Suprapubic skin (tissue), 4 donors: ENCODE results near the gene VEGFC.

Source experiments
- CTCF ChIP-seq, 2 donors: fragments of 200-600 bp in 1 of 2; fragments of 450-650 bp in 1 of 2; sonication (generic) in 1 of 2; IDR thresholded peaks; one replicate each; pipeline ENCODE4 v1.5.1; 2016 to 2019; ENCODE audit warnings: antibody characterized with exemption in 2 of 2, mild to moderate bottlenecking in 1 of 2, moderate library complexity in 1 of 2
- POLR2A ChIP-seq, 2 donors: fragments of 450-650 bp; IDR thresholded peaks; one replicate each; pipeline ENCODE4 v1.6.1; 2017; ENCODE audit warnings: antibody characterized with exemption in 2 of 2, mild to moderate bottlenecking in 2 of 2, moderate library complexity in 2 of 2
- POLR2AphosphoS5 ChIP-seq, 3 donors: sonication (generic); formaldehyde crosslinking; IDR thresholded peaks; one replicate each; pipeline ENCODE4 v1.6.1; 2017; ENCODE audit warnings: antibody characterized with exemption in 3 of 3

GRCh38 chr4:176781739-176782100 lies 11.0 kb downstream of the VEGFC start:
- TF ChIP-seq CTCF (IDR thresholded peaks at IDR 0.05) (no peak), POLR2A (IDR thresholded peaks at IDR 0.05) (no peak), POLR2AphosphoS5 (IDR thresholded peaks at IDR 0.05) (no peak)
